ENCODE results near the gene PRKCA.

The PRKCA gene

DNA sequence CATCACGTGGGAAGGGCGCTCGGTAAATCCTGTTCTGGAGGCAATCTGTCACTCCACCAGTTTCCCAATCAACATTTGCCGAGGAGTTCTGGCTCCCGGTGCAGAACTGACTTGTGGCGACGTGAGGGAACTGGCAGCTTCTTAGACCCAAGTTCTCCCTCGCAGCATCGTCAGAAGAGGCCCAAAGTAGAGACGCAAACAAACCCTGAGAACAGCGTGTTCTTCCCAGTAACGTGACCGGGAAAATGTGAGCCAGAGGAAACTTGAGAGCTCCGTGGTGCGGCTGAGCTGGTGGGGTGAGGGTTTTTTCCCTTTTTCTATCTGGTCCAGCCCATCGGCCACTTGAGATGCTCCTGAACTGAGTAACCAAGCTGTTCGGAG, 373.6 kb downstream of the PRKCA start:
- no peak for DNase-seq (ENCODE audit: low read depth, low spot score)

- no peak for DNase-seq (ENCODE audit: low read depth, low spot score)
Measured at GRCh38 chr17:66676421-66676820, 374.0 kb downstream of the PRKCA start.

DNA sequence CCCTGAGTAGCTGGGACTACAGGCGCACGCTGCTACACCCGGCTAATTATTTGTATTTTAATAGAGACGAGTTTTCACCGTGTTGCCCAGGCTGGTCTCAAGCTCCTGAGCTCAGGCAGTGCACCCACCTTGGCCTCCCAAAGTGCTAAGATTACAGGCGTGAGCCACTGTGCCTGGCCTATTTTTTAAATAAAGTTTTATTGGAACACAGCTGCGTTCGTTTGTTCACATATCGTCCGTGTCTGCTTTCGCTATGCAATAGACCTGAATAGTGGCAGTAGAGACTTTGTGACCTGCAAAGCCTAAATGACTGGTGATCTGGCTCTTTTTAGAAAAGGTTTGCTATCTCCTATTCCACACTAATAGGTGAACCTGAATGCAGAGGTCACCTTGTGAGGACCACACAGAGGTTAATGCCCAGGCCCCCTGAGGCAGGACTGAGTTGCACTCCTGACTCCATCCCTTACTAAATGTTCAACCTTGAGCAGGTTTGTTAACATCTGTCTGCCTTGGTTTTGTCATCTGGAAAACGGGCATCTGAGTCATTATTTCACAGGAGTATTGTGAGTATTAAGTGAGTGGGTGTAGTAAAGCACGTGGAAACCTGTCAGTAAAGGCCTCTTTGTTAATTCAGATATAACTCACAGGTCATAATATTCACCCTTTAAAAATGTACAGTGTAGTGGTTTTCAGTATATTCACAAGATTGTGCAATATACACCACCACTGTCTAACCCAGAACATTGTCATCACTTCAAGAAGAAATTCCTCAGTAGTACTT, 375.0 kb downstream of the PRKCA start:
- DNase-seq (ENCODE audit: low read depth, low spot score), result no peak

DNA sequence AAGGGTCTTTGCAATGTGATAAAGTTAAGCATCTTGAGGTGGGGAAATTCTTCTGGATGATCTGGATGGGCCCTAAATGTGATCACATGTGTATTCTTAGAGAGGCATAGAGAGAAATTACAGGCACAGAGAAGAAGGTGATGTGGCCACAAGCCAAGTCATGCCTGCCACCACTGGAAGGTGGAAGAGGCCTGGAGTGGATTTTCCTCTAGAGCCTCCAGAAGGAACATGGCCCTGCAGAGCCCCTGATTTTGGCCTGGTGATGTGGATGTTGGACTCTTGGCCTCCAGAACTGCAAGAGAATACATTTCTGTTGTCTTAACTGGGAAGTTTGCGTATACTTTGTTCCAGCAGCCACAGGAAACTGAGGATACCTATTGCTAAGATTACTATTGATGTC, 375.6 kb downstream of the PRKCA start:
- no peak for DNase-seq (ENCODE audit: low read depth, low spot score)

- DNase-seq (ENCODE audit: low read depth, low spot score), result no peak
Measured at GRCh38 chr17:66678827-66679226, 376.4 kb downstream of the PRKCA start.

DNA sequence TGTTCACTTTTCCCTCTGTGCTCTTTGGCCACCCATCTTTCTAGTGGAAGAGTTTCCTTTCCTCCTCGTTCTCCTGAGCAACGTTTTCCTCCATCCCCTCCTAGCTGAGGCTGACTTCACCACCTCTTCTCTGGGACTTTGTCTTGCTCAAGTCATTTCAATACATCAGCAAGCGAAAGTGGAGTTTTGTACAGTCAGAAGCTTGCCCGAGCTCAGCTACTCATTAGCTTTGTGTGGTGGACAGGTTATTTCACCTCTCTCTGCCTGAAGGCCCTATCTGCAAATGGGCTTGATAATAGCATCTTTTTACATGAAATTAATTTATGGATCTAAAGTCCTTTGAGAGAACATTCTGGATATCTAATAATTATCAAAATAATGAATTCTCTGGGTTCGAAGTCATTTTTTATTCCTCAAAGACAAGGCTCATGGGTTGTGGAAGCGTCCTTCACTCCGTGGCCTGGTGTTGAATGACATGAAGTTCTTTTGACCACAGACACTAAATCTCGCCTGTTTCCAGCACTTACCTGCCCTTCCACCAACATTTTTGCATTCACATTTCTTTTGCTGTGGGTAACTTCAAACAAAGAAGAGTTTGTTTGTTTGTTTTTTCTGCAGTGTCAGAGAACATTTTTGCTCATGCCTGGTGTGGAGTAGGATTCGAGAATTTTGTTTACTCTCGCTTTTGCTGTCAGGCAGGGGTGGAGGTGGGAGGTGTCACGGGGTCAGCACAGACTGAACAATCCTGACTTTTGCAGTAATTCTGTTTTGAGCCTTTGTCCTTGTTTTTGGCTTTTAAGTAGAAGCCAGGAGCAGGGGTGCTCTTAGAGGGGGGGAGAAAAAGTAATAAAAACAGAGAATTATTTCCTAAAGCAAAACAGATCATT, 377.5 kb downstream of the PRKCA start:
- no peak for DNase-seq (ENCODE audit: low read depth, low spot score)

GRCh38 chr17:66682283-66682682, 379.9 kb downstream of the PRKCA start:
- no peak for DNase-seq (ENCODE audit: low read depth, low spot score)

DNA sequence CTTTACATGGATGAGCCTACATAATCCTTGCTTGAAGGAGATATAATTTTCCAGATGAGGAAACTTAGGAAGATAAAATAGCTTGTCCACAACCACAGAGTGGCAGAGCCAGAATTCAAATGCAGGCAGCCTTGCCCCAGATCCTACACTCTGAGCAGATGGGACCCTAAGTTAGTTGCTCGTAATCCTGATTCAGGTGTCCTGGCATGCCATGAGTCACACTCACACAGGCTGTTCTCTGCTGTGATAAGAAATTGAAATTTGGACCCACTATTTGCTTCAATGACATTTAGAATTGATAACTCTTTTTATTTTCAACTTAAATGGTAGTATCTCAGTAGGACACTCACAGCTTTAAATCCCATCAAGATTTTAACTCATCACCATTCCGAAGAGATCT, 381.8 kb downstream of the PRKCA start:
- DNase-seq (ENCODE audit: low read depth, low spot score), result no peak

DNA sequence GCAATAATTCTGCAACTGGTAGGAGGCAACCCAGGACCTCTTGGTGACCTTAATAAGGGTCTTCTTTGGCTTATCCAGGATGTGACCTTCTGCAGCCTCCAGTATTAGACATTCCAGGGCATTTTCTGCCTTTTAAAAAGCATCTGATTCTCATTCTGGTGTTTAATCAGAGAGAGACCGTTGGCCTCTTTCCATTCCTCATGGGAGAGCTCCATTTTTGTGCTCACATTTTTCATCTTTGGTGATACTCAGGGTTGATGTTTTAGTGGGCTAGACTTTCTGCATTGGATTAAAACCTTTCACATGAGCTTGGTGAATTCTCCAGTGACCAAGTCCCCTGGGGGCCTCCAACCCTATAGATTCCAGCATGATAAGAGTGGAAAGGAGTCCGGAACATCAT, 382.3 kb downstream of the PRKCA start:
- DNase-seq (ENCODE audit: low read depth, low spot score), result no peak

DNA sequence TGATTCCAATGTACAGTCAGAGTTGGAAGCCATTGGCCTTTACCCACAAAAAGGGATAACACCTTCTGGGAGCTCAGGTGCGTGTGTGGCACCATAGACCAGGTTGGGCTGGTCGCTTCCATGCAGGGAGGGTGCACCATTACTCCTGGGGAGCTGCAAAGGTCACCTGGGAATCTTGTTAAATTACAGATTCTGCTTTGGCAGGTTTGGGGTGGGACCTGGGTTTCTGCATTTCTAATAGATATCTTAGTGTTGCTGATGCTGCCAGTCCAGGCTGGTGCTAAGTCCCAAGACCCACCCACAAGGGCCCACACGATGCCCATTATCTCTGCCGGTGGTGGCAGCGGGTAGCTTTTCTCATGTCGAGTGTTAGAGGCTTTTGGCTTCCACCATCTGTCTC, 384.2 kb downstream of the PRKCA start:
- DNase-seq (ENCODE audit: low read depth, low spot score), result no peak

GRCh38 chr17:66687570-66688284, 385.3 kb downstream of the PRKCA start:
- no peak for DNase-seq (ENCODE audit: low read depth, low spot score)

- DNase-seq (ENCODE audit: low read depth, low spot score), result no peak
Measured at GRCh38 chr17:66689221-66689620, 386.8 kb downstream of the PRKCA start.

DNA sequence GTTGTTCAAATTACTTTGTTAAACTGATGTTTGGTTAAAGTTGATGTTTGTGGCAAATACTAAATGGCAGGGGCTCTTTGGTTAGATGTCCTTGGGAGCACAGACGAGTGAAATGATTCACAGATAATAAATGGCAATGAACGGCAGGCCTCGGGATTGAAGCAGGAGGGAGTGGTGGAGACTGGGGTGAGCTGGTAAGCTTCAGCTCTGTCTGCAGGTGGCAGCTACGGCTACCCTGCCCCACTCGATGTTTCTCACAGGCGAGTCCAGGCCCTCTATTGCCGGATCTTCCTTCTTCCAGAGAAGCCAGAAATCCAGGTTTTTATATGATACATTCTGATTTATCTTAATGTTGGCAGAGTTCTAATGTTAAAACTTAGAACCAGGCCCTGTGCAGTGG, 387.8 kb downstream of the PRKCA start:
- DNase-seq (ENCODE audit: low read depth, low spot score), result no peak

DNA sequence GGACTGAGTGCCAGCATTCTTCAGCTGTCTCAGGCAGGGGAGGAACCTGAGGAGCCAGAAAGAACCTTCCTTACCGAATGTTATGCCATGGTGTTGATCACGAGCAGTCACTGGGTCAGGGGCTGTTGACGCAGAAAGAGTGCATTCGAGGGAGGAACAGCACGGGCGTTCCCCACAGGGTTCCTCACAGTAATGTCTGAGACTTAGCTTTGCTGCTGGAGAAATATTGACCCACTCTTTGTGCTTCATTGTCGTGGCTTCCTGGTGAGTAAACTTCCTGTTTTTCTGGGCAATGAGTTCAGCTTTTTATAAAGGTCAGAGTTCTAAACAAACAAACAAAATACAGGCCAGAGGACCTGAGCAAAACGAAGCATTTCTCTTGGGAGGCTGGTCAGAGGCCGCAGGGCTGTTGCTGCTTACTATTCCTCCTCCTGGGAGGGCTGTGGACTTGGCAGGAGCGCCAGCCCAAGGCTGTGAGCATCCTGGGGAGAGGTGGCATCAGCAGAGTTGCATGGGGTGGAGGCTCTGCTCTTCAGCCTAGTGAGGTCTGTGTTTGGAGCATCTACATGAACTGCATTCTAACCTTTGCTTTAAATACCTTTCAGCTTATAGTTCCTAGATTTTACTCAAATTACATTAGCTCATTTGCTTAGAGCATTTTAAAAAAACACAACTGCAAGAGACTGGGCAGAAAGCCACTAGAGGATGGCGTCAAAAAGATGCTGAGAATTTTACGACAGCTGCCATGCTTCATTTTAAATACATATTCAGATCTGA, 389.4 kb downstream of the PRKCA start:
- no peak for DNase-seq (ENCODE audit: low read depth, low spot score)

GRCh38 chr17:66692421-66692690, 389.9 kb downstream of the PRKCA start:
- no peak for DNase-seq (ENCODE audit: low read depth, low spot score)

- no peak for DNase-seq (ENCODE audit: low read depth, low spot score)
Measured at GRCh38 chr17:66695098-66695497, 392.7 kb downstream of the PRKCA start.

DNA sequence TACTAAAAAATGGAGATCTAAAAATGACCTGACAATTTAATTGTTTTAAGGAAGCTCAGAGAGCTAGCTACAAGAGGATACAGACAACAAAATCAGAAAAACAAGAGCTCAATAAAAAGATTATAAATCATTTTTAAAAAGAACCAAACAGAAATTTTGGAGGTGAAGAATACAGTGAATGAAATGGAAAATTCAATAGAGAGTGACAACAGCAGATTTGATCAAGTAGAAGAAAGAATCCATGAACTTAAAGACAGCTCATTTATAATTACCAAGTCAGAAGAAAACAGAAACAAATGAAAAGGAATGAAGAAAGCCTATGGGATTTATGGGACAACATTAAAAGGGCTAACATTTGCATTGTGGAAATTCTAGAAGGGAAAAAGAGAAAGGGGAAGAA, 395.9 kb downstream of the PRKCA start:
- DNase-seq (ENCODE audit: low read depth, low spot score), result no peak

GRCh38 chr17:66701462-66701861, 399.0 kb downstream of the PRKCA start:
- no peak for DNase-seq (ENCODE audit: low read depth, low spot score)

GRCh38 chr17:66702106-66702936, 399.9 kb downstream of the PRKCA start:
- DNase-seq (ENCODE audit: low read depth, low spot score), result no peak

DNA sequence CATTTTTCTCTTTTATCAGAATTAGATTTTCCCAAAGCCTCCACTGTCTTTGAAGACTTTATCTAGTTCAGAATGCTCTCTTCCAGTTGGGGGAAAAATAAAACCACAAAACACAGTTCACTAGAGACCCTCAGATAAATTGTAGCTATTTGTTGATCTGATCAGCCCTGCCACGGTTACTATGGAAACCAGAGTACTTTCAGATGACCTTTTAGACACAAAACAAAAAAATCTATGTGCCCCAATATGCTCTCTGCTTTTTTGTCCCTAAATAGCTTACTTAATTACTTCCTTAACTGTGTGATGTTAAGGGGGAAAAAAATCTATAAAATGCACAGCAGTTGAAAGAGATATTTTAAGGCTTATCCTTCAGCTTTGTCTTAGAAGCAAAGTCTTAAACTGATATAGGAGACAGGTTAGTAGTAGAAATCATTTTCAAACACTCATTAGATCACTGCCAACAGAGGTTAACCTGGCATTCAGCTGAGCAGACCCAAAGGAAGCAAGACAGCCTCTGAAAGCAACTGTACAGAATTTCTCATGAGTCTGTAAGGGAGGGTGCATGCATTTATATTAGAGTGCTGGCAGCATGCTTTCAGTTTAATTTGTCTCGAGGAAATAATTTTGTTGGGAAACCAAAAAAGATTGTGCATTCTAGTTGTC, 402.6 kb downstream of the PRKCA start:
- no peak for DNase-seq (ENCODE audit: low read depth, low spot score)
